GM12892 (cell line): Measurements from ENCODE around the gene NAXD.
A peak's percentile ranks its signal among the peaks of the same experiment; 100 is the strongest.

Experiments
- POLR2A ChIP-seq: IDR thresholded peaks from 2 replicates; pipeline ENCODE4 v1.6.1; 2011; ENCODE audit warnings: low read depth, low read length, control low read depth
- POLR2AphosphoS5 ChIP-seq: IDR thresholded peaks from 2 replicates; pipeline ENCODE4 v1.6.1; 2011; ENCODE audit warnings: low read depth, low read length, control low read depth

GRCh38 chr13:110643768-110644421, 28.6 kb downstream of the NAXD start:
- TF ChIP-seq POLR2A (0 out of 2 replicates have a peak, but pooled peaks have one; percentile 26), POLR2AphosphoS5 (0 out of 2 replicates have a peak, but pooled peaks have one; percentile 15)
